HL-60 (cell line): ENCODE results near the gene MPI.
"Not testable (repeated sequence)": the region's sequence is repeated elsewhere in the genome, so short reads cannot be mapped to it uniquely, and the experiment has no call there.

Source experiments
- DNase-seq, 2 experiments: peaks; one replicate each; pipeline ENCODE4 v3.0.0-alpha.2; 2010 to 2020; ENCODE audit warnings: low read depth in 1 of 2, low spot score in 1 of 2
- H3K27ac ChIP-seq: fragments of 250-450 bp; sonication (Bioruptor Pico); replicated peaks from 2 replicates; pipeline ENCODE4 v1.5.1; 2020; ENCODE audit warnings: mild to moderate bottlenecking, moderate library complexity
- H3K27me3 ChIP-seq: fragments of 250-450 bp; sonication (Bioruptor Pico); 2 replicates; pipeline ENCODE4 v1.5.1; 2021; ENCODE audit warnings: mild to moderate bottlenecking, moderate library complexity; ENCODE audit not compliant: insufficient read depth, poor library complexity, severe bottlenecking
- H3K4me3 ChIP-seq: replicated peaks from 2 replicates; pipeline ENCODE4 v1.5.1; 2011; ENCODE audit warnings: mild to moderate bottlenecking, control low read depth, low read length; ENCODE audit not compliant: insufficient read depth
- CTCF ChIP-seq: IDR thresholded peaks from one replicate; pipeline ENCODE4 v1.5.1; 2011; ENCODE audit warnings: low read length, control low read depth, inconsistent platforms; ENCODE audit not compliant: insufficient read depth
- GABPA ChIP-seq: IDR thresholded peaks from 2 replicates; pipeline ENCODE4 v1.6.1; 2012; ENCODE audit warnings: low read depth
- POLR2AphosphoS5 ChIP-seq: IDR thresholded peaks from 2 replicates; pipeline ENCODE4 v1.6.1; 2012; ENCODE audit warnings: low read depth
- REST ChIP-seq: IDR thresholded peaks from 2 replicates; pipeline ENCODE4 v1.6.1; 2012; ENCODE audit warnings: low read depth; ENCODE audit not compliant: insufficient replicate concordance
- SPI1 ChIP-seq: IDR thresholded peaks from 2 replicates; pipeline ENCODE4 v1.6.1; 2012; ENCODE audit warnings: low read depth, mild to moderate bottlenecking, borderline replicate concordance

MPI gene

GRCh38 chr15:74893627-74894026, 3.8 kb downstream of the MPI start:
- TF ChIP-seq SPI1: no peak
- TF ChIP-seq CTCF: no peak
- no peak for TF ChIP-seq REST
- TF ChIP-seq GABPA: no peak
- no peak for TF ChIP-seq POLR2AphosphoS5
- no peak for DNase-seq
- Histone ChIP-seq H3K27ac (no peak overlapping the region), H3K27me3 (no peaks in the 10 kb centered on the region), H3K4me3 (no peak overlapping the region)

GRCh38 chr15:74894383-74894782, 4.5 kb downstream of the MPI start:
- DNase-seq, H3K27ac ChIP-seq, H3K27me3 ChIP-seq, H3K4me3 ChIP-seq: not testable (repeated sequence)

GRCh38 chr15:74895830-74896229, 6.0 kb downstream of the MPI start:
- no peak for DNase-seq
- Histone ChIP-seq H3K4me3 (no peak overlapping the region), H3K27ac (no peak overlapping the region), H3K27me3 (no peaks in the 10 kb centered on the region)
- no peak for TF ChIP-seq POLR2AphosphoS5
- no peak for TF ChIP-seq GABPA
- TF ChIP-seq SPI1: no peak
- no peak for TF ChIP-seq CTCF
- no peak for TF ChIP-seq REST

- Histone ChIP-seq H3K27ac (no peak overlapping the region), H3K4me3 (no peak overlapping the region)
These were observed 6.5 kb downstream of the MPI start for GRCh38 chr15:74896316-74896715.

More at GRCh38 chr15:74896316-74896715, 6.5 kb downstream of the MPI start:
- TF ChIP-seq GABPA (no peak), SPI1 (no peak), POLR2AphosphoS5 (no peak), REST (no peak), CTCF (no peak)
- H3K27me3 ChIP-seq: no peaks in the 10 kb centered on the region
- DNase-seq: no peak
